ENCODE measurements around the gene SRPRB.

DNA sequence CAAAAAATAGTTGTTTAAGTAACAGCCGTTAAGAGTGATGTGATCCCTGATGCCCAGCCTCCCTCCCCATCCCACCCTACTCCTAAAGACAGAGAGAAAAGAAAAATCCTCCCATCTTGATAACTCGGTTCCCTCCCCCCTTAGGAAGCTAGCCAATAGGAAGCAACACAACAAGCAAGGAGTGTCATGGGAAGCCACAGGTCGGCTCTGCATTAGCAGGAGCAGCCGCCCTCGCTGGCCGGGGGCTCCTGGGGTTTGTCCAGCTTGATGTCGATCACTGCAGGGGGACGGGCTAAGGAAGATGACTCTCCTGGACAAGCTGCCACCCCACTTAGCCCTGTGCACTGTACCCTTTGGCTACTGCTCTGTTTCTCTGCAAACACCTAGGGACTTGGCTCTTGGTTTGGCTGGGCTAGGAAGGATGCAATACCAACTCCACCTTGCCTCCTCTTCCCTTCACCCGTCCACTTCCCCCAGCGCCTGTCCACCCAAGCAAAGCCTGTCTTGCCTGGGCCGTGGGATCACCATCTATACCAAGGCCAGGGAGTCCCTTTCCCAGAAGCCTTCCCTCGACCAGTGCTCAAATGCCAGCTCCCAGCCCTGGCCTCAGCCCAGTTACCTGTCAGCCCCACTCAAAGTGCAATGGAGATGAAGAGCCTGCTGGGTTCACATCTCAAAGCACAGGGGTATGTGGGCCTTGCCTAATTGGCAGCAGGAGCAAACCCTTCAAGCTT lies 23.1 kb downstream of the SRPRB start:
- TF ChIP-seq, protein P1, sequence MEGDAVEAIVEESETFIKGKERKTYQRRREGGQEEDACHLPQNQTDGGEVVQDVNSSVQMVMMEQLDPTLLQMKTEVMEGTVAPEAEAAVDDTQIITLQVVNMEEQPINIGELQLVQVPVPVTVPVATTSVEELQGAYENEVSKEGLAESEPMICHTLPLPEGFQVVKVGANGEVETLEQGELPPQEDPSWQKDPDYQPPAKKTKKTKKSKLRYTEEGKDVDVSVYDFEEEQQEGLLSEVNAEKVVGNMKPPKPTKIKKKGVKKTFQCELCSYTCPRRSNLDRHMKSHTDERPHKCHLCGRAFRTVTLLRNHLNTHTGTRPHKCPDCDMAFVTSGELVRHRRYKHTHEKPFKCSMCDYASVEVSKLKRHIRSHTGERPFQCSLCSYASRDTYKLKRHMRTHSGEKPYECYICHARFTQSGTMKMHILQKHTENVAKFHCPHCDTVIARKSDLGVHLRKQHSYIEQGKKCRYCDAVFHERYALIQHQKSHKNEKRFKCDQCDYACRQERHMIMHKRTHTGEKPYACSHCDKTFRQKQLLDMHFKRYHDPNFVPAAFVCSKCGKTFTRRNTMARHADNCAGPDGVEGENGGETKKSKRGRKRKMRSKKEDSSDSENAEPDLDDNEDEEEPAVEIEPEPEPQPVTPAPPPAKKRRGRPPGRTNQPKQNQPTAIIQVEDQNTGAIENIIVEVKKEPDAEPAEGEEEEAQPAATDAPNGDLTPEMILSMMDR (IDR thresholded peaks at IDR 0.05): no peak
- no peak for TF ChIP-seq MXI1 (IDR thresholded peaks at IDR 0.05; ENCODE audit: low read depth, low read length)

Measured in SK-N-SH (cell line).